SW480 (cell line): ENCODE data around the gene SNX20.
A peak's percentile ranks its signal among the peaks of the same experiment; 100 is the strongest.

ENCODE experiments used
- DNase-seq: peaks from one replicate; pipeline ENCODE4 v3.0.0-alpha.2; 2016; ENCODE audit warnings: low spot score

SNX20 gene

DNA sequence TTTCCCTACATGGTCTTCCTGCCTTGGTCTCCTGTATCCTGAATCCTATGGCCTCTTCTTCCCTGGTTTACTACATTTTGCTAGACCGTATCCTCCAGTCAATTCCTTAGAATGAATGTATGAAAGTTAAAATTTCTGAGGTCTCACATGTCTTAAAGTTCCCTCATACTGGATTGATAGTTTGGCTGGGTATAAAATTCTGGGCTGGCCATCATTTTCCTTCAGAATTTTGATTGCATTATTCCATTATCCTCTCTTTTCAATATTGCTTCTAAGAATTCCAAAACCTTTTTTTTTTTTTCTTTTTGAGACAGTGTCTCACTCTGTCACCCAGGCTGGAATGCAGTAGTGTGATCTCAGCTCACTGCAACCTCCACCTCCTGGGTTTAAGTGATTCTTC lies 23.1 kb upstream of the SNX20 start:
- DNase-seq, result no peak

DNA sequence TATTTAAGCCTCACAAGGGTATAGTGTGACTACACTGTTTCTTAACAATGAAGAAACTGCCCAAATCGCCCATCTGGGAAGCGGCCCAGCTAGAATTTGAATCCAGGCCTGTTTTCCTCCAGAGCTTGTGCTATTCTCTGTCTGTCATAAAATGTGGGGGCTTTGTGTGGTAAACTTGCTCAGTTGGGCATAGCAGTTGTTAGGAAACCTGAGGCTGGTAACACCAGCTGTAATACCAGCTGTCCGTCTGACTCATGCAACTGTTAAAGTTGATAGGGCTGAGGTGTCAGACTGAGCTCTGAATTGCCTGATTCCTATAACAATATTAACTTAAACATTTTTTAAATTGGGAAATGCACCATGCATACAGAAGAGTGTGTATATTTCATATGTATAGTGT lies 21.6 kb upstream of the SNX20 start:
- no peak for DNase-seq

DNA sequence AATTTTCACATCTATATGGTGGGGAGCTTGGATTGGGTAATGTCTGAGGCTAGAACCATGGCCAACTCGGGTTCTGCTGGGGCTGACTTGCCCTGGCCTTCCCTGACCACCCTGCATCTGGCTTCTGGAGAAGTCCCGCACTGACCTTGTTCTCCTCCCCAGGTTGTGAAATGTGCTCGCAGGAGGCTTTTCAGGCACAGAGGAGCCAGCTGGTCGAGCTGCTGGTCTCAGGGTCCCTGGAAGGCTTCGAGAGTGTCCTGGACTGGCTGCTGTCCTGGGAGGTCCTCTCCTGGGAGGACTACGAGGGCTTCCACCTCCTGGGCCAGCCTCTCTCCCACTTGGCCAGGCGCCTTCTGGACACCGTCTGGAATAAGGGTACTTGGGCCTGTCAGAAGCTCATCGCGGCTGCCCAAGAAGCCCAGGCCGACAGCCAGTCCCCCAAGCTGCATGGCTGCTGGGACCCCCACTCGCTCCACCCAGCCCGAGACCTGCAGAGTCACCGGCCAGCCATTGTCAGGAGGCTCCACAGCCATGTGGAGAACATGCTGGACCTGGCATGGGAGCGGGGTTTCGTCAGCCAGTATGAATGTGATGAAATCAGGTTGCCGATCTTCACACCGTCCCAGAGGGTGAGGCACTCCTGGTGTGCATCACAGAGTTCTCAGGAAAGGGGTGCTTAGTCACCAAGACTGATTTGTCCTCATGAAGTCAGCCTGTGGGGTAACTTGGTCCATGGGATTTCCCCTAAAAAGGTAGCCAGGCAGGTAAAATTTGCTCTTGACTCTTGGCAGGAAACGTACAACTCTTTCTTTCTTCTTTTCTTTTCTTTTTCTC lies 18.4 kb upstream of the SNX20 start:
- DNase-seq, result no peak

DNA sequence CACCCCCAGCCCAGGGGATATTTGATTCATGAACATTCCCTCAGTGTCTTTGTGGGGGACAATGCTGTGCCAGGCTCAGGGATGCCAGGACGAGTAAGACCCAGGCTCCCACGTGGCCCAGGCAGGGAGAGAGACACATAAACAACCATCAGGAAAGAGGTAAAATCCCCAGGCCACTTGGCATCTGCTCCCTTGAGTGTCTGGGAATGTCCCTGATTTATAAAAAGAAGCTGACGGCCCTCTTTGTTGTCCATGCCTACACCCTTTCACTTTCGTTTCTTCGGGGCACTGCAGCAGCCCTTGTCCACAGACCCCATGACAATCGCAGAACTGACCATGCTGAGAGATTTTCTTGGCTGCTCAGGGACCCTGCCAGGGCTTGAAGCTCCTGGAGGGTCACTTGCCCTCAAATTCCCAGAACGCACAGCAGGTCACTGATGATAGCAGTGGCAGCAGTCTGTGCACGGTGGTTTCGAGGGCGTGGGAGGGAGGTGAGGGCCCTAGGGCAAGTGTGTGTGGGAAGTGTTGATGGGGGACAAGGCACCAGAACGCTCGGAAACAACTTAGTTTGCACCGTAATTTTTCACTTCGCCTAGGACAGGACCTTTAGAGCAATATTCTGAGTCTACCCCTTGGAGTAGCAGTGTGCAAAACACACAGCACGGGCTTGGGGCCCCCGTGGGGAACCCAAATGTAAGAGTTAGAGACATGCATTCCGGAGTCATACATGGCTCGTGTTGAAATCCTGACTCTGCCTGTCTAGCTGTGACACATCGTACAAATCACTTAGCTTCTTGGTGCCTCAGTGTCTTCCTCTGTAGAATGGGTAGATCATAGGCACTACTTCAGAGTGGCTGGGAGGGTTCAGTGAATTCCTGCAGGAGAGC lies 17.0 kb upstream of the SNX20 start:
- DNase-seq, result peak; percentile 13

DNA sequence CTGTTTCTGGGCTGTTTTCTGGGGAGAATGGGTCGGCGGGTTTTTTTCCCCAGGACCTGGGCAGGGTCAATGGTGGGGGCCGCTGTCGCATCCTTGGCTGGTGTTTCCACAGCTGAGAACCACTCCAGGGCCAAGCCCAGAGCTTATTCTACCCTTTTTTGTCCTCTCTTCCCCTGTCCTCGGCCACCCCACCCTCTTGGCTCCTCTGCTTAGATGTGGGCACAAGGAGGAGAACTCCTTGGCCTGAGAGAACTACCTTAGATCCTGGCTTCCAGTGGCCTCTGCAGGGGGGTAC lies 16.3 kb upstream of the SNX20 start:
- DNase-seq, result no peak

DNA sequence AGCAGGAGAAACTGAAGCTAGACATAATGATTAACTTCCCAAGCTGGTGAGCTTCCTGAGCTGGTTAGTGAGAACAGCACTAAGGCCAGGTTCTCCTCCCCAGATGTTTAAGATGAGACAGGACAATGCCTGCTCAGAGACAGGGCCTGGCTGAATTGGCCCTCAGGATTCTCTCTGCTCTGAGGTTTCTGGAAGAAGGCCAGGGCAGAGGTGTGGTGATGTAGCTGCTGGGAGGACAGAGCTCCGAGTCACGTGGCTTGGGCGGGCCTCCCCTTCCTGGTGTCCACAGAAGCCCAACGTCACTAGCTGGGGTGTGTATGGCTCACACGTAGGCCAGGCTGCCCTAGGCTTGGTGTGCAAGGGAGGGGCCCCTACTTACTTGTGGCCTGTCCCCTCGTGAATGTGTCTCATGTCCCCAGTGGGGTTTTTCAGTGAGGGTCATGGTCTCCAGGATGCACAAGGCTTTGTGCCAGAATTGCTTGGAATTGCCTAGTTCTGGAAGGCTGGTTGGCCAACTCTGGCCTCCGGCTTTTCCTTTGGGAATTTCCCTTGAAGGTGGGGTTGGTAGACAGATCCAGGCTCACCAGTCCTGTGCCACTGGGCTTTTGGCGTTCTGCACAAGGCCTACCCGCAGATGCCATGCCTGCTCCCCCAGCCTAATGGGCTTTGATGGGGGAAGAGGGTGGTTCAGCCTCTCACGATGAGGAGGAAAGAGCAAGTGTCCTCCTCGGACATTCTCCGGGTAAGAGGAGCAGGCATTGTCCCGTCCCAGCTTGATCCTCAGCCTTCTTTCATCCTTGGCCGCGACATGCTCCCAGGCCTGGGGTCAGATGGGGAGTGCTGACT lies 15.7 kb upstream of the SNX20 start:
- peak; percentile 85 for DNase-seq

DNA sequence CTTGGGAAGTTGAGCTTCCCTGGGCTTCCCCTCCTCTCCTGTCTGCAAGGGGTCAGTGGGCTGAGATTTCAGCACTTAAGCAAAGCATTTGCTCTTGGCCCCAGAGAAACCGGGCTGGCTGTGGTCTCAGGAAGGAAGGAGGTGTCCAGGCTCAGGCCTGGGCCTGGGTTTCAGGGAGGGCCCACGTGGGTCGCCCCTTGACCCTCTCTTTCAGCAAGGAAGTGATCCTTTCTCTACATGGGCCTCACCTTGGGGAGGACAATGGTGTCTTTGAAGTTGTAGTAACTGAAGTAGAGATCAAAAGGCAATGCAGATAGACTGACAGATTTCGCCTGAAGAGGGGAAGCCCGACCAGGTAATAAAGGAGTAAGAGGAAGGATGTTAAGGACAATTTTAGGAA lies 15.0 kb upstream of the SNX20 start:
- peak; percentile 69 for DNase-seq

DNA sequence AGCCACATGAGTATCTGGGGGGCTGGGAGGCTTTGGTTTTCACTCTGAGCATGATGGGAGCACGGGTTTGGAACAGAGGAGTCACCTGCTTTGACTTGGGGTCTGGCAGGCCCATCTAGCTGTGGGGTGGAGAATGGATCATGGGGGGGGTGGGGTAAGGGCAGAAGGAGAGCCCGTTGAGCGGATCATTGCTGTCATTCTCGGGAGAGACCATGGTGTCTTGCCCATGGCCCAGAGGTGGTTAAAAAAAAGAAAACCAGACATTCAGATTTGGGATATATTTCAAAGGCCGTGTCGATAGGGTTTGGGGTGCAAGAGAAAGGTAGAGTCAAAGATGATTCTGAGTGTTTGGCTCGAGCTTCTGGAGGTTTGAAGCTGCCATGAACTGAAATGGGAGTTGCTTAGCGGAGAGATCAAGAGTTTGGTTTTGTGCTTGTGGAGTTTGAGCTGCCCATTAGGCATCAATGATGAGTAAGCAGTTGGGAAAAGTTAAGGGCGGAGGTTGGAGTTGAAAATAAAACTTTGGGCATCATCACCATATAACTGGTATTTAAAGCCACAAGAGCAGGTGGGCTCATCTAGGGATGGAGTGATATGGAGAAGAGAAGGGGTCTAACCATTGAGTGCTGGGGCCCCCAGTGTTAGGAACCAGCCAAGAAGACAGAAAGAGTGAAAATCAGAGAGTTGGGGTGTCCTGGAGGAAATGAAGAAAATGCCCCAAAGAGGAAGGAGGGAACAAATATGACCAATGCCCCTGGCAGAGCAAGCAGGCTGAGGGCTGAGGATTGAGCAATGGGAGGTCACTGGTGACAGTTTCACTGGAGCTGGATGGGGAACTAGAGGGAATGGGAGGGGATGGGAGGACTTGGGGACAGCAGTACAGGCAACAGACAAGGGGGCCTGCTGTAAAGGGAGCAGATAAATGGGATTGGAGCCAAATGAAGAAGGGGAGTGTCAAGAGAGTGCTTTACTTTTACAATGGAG lies 14.2 kb upstream of the SNX20 start:
- no peak for DNase-seq

DNA sequence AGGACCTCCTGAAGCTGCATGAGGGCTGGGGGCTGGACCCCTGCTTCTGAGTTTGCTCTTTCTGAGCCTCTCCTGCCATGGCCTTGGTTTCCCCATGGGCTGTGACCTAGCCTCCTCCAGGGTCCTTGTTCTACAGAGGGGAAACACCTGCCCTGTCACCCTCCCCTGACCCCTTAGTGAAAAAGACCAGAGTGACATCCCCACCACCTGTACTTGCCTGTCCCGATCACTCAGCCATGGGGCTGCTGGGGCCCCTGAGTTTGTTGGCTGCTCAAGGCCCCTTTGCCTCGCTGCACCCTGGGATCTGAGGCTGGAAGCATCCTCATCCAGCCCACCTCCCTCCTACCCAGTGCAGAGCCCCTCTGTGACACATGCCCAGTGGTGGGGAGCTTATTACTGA lies 13.1 kb upstream of the SNX20 start:
- no peak for DNase-seq

DNA sequence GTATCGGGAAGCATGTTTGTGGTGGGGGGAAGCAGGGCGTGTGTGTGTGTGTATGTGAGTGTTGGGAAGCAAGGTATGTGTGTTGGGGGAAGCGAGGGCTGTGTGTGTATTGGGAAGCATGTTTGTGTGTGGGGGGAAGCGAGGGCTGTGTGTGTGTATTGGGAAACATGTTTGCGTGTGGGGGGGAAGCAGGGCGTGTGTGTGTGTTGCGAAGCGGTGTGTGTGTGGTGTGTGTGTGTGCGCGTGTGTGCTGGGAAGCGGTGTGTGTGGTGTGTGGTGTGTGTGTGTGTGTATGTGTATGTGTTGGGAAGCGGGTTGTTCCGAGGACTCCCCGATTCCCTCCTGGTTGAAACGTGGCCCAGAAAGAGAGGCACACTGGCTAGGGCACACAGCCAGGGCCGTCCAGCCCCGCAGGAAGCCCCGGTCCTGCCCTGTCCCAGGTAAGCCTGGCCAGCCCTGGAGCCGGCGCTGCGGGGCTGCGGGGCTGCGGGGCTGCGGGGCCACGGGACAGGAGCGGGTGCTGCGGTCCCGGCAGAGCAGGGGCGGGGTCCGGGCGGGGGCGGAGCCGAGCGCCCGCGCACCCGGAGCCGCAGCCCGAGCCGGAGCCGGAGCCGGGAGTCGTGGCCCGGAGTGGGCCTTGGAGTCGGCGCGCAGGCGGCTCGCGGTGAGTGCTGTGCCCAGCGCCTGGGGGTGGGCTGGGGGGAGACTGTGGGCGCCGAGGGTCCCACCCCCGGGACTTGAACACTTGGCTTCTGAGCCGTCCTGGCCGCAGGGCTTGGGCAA lies 12.1 kb upstream of the SNX20 start, which contains the start of gene NOD2:
Gene NOD2 (plus strand): TSS at position 608 of the 783 bp plus-strand sequence. CDS start 5,890 bp downstream, outside the sequence.
- DNase-seq, result no peak

DNA sequence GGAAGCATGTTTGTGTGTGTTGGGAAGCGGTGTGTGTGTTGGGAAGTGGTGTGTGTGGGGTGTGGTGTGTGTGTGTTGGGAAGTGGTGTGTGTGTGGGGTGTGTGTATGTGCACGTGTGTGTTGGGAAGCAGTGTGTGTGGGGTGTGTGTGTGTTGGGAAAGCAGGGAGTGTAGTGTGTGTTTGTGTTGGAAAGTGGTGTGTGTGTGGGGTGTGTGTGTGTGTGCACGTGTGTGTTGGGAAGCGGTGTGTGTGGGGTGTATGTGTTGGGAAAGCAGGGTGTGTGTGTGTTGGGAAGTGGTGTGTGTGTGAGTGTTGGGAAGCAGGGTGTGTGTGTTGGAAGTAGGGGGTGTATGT lies 11.5 kb upstream of the SNX20 start:
- DNase-seq, result no peak

DNA sequence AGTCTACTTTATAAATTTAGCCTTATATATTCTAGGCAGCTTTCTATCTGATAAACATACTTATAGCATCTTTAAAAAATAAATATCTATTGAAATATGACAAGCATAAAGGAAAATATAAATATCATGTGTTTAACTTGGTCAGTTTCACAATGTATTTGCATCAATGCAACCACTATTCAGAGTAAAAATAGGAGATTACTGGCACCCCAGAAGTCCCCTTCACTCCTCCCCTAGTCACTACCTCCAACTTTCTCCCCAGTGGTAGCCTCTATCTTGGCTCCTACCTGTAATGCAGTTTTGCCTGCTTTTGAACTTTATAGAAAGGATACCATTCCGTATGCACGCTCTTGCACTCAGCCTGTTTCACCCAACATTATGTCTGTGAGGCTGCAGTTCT lies 9.1 kb upstream of the SNX20 start:
- no peak for DNase-seq

DNA sequence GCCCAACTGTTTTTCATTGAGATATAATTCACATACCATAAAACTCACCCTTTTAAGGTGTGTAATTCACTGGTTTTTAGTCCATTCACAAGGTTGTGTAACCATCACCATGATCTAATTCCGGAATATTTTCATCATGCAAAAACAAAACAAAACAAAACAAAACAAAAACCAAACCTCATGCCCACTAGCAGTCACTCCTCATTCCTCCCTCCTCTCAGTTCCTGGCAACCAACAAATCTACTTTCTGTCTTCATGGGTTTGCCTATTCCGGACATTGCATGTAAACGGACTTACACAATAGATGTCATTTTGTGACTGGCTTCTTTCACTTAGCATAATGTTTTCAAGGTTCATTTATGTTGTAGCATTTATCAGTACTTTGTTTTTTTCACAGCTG lies 7.8 kb upstream of the SNX20 start:
- DNase-seq, result no peak

DNA sequence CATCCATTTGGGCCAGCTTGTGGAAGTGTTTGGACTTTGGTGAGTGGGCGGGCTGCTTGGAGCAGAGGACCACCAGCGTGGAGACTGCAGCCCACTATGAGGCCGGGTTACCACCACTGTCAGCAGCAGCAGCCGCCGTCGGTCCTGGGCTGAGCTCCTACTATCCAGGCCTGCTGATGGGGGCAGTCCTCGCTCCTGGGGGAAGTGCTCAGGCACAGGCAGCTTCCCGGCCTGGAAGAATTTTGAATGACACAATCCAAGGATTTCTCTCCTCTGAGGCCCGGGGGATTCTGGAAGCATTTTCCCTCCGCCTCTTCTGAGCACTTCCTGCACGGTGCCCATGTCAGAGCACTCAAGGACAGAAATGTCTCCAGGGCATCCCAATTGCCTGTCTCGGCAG lies 7.0 kb upstream of the SNX20 start:
- no peak for DNase-seq

DNA sequence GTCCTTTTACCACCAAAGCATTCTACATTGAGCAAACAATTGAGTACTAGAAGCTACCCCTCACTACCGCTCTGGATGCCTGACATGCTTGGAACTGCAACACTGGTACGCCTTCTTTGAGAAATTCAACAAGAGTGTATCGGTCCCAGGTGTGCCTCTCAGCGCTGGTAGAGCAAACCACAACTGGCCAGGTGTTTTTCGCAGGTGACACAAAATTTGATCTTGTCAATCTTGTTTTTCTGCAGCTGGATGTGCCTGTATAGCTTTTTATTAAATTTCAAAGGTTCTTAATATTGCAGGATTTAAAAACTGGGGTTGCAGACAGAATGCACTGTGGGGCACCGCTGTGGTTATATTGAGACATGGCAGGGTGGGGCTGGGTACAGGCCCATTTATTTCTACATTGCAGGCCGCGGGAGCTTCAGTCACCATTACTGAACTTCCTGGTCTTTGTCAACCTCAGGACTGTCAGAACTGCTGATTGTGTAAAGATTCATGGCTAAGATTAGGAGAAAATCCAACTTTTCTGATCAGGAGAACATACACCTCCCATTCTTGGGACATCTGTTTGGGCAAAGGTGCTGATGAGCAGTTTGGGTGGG lies 4.5 kb upstream of the SNX20 start:
- no peak for DNase-seq

DNA sequence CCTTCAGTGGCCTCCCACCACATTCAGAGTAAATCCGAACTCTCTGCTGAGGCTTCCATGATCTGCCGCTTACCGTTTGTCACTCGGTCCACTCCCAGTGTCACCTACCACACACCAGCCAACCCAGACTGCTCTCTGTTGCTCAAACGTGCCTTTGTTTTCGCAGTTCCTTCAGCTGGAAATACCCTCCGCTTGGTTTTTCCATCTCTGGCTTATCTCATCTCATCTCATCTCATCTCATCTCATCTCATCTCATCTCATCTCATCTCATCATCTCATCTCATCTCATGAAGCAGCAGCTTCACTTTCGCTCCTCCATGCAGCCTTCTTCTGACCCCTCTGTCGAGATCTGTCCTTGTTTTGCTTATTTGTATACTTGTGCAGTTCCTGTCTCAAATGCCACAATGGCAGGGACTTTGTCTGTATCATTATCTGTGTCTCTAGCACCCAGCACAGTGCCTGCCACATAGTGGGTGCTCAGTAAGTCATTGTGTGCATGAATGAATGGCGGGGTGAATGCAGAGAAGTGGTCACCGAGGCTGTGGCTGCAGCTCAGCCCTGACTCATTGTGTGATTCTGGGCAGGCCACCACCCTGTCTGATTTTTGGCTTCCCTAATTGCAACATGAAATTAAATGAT lies 3.8 kb upstream of the SNX20 start:
- no peak for DNase-seq

DNA sequence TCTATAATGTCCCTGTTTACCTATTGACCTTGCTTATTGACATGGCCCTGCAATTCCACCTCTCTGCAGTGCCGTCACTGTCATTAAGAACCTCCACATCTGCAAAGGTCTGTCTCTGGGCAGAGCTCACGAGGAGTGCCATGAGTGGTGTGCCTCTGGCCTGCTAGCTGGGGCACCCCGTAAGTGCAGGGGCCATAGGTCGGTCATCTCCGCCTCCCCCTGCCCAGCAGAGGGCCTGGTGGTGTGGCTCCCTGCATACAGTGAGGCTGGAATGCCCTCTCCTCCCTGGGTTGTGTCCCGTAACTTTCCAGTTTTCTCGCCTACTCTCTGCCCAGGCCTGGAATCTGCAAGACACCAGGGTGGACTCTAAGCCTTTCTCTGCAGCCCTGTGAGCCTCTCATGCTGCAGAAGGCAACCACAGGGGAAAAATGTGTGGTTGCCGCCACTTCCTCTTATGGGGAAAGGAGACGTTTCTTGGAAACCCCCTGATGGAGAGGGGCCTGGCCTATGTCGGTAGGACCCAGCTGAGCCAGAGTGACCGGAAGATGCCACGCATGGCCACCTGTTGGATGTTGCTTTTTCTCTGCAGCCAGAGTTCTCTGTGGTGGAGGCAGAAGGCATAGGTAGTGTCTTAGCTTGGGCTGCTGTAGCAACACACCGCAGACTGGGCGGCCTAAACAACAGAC lies 2.7 kb upstream of the SNX20 start:
- no peak for DNase-seq

DNA sequence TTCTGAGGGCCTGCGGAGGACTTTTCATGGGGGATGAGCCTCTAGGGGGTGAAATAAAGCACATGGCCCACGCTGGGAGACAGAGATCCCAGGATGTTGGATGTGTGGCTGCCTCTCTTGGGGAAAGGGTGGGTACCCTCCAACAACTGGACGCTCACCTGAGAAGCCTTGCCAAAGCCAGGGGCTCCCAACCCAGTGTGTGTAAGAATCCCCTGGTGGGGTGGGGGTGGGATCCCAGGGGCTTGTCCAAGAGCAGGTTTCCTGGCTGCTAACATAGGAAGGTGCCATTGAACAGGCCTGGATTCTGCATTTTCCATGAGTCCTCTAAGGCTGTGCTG lies 587 bp downstream of the SNX20 start:
- no peak for DNase-seq
